AG10803 (cell line): ENCODE data around the gene RPL38.

Source experiments
- DNase-seq: peaks from one replicate; pipeline ENCODE4 v3.0.0; 2010; ENCODE audit warnings: low read depth
- H3K4me3 ChIP-seq: 2 replicates; pipeline ENCODE4 v1.5.1; 2011; ENCODE audit warnings: mild to moderate bottlenecking, low read length, control low read depth
- CTCF ChIP-seq: conservative IDR thresholded peaks from 2 replicates; pipeline ENCODE4 v1.5.1; 2011; ENCODE audit warnings: mild to moderate bottlenecking, low read length, control low read depth, inconsistent platforms

The RPL38 gene

GRCh38 chr17:74233937-74234336 lies 30.5 kb downstream of the RPL38 start:
- TF ChIP-seq CTCF: no peak
- no peak for DNase-seq
- H3K4me3 ChIP-seq: no peak overlapping the region

DNA sequence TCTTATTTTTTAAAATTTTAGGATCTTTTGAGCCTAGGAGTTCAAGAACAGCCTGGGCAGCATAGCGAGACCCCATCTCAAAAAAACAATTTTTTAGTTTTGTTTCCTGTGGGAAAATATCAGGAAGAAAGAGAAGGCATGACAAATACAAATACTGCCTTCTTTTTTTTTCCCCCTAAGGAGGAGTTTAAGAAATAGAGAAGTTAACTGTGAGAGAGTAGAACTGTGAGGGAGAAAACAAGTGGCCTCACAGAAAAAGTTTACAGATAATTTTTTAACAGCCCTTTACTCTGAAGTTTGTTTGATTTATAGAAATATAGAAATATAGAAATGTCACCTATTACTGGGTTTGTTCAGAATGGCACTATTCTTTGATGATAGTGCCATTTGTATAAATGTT lies 31.0 kb downstream of the RPL38 start:
- no peak for DNase-seq
- H3K4me3 ChIP-seq: no peak overlapping the region
- no peak for TF ChIP-seq CTCF

DNA sequence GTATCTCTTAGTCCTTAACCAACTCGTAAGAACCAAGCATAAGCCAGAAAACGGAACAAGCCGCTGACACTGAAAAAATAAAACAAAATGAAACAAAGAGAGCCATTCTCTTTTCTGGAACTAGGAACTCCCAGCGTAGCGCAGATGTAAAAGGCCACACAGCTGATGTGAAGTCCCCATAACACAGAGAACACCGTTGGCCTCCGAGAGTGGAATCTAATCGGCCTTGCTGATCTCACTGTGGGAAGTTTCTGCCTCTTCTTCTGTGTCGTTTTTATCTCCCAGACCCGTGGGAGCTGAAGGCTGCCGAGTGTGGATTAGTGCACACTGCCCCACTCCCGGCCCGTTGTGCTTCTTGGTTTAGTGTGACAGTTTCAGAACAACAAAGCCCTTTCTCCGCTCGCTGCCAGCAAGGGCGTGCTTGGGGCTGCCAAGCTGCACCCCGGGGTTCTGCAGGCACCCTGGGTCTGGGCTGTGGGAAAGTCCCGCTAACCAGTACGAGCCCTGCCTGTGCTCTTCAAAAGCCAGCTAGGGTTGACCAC lies 31.6 kb downstream of the RPL38 start:
- H3K4me3 ChIP-seq: no peak overlapping the region
- TF ChIP-seq CTCF: no peak
- no peak for DNase-seq

- DNase-seq: no peak
- H3K4me3 ChIP-seq: no peak overlapping the region
- no peak for TF ChIP-seq CTCF
Measured at GRCh38 chr17:74235911-74236371, 32.5 kb downstream of the RPL38 start.

- H3K4me3 ChIP-seq: no peak overlapping the region
- TF ChIP-seq CTCF: no peak
- no peak for DNase-seq
Measured at GRCh38 chr17:74237321-74237720, 33.8 kb downstream of the RPL38 start.

DNA sequence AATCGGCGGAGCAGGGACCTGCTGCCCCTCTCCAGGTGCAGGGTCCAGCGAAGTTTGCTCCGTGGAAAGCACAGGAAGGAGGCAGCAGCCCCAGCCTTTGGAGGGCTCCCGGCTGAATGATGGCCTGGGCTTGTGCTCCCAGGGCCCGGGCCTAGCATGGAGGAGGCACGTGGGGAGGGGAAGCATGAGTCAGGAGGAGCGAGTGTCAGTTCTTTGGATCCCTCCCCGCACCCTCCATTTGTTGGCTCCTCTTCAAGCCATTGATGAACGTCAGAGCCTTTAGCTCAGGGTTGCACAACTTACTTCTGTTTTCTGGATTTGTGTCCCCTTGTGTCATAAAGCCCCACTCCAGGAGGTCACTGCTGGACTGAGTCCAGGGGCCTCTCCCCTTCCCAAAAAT lies 35.7 kb downstream of the RPL38 start:
- no peak for DNase-seq

More for the DNA sequence above, 35.7 kb downstream of the RPL38 start:
- no peak overlapping the region for H3K4me3 ChIP-seq
- TF ChIP-seq CTCF: no peak
